ENCODE measurements around the gene ASB3.
A peak's percentile ranks its signal among the peaks of the same experiment; 100 is the strongest.
"Not testable (repeated sequence)": the region's sequence is repeated elsewhere in the genome, so short reads cannot be mapped to it uniquely, and the experiment has no call there.

ASB3 gene

DNA sequence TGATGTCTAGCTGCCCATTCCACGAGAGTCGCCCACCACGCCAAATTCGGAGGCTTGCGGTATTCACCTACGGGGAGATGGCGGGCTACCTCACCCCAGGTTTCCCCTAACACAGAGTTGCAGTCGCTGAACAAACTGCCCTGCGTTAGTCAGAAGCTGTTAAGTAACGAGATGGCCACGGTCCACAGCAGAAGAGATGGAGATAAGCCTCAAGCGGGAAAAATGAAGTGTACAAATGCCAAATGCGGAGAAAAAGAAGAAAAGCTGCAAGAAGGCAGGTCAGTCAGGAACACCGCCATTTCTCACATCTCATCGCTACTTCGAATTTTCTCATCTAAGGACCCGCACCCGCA lies 425 bp downstream of the ASB3 start:
- no peak for DNase-seq

DNA sequence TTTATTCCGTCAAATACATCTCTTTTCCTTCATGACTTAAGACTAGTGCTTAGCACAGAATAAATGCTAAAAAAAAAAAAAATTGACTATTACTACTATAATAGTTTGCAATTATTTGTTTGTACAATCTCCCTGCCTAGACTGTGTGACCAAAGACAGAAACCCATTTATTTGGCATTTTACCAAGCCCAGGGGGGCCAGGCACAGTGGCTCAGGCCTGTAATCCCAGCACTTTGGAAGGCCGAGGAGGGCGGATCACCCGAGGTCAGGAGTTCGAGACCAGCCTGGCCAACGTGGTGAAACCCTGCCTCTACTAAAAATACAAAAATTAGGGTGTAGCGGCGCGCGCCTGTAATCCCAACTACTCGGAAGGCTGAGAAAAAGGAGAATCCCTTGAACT lies 1.4 kb downstream of the ASB3 start:
- no peak for DNase-seq

DNA sequence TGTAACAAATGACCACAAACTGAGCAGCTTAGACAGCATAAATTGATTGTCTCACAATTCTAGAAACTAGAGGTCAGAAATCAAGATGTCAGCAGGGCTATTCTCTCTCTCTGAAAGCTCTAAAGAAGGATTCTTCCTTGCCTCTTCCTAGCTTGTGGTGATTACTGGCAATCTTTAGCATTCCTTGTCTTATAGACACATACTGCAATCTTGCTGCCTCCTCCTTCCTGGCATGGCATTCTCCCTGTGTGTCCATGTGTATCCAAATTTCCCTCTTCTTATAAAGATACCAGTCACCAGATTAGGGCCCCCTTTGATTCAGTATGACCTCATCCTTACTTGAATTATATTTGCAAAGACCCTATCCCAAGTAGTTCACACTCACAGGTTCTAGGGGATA lies 2.3 kb downstream of the ASB3 start:
- no peak for DNase-seq

DNA sequence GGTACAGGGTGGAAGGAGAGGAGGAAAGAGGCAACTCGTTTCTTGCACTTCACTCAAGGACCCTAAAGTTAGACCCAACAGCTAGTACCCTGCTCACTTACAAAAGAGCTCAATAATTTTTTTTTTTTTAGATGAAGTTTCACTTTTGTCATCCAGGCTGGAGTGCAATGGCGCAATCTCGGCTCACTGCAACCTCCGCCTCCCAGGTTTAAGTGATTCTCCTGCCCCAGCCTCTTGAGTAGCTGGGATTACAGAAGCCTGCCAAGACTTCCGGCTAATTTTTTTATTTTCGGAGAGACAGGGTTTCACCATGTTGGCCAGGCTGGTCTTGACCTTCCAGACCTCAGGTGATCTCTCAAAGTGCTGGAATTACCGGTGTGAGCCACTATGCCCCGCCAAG lies 4.1 kb downstream of the ASB3 start:
- no peak for DNase-seq

DNA sequence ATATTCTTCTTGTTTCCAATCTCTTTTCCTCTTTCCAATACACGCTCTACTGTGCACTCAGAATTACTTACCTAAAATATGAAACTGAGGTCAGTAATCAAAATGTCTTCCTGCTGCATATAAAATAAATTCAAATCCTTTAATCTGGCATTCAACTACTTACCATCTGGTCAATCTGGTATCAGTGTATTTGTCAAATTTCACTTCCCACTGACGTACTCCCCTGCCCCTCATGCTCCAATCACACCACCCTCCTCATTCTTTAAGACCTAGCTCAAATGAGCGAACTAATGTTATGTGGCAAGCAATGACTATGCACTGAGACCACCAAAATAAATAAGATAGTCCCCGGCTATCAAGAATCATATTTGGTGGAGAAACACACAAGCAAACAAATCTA lies 6.7 kb downstream of the ASB3 start:
- no peak for DNase-seq

DNA sequence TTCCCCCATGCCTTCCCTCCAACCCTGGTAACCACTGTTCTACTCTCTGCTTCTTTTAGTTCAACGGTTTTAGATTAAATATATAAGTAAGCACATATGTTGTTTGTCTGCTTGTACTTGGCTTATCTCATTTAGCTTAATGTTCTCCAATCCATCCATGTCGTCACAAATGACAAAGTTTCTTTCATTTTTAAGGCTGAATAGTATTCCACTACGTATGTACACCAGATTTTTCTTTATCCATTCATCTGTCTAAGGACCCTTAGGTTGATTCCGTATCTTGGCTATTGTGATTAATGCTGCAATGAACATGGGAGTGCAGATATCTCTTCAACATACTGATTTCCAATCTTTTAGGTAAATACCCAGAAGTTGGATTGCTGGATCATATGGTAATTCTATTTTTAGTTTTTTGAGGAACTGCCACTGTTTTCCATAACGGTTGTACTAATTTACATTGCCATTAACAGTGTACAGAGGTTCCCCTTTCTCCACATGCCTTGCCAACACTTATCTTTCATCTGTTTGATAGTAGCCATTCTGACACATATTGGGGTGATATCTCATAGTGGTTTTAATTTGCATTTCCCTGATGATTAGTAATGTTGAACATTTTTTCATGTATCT lies 8.1 kb downstream of the ASB3 start:
- no peak for DNase-seq

DNA sequence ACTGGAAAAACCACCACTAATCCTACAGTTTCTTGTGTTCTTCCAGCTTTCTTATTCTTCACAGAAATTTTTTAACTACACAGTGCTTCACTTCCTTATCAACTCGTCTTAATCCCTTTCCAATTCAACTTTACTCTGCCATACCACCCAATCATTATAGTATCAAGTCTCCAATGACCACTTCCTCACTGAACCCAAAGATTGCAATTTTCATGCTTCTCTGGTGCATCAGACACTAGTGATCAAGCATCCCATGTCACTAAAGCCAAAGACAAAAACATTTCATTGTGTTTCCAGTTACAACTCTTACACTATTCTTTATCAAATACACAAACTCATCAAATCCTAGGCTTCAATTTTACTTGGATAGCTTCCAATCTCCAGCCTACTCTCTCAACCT lies 9.6 kb downstream of the ASB3 start:
- no peak for DNase-seq

DNA sequence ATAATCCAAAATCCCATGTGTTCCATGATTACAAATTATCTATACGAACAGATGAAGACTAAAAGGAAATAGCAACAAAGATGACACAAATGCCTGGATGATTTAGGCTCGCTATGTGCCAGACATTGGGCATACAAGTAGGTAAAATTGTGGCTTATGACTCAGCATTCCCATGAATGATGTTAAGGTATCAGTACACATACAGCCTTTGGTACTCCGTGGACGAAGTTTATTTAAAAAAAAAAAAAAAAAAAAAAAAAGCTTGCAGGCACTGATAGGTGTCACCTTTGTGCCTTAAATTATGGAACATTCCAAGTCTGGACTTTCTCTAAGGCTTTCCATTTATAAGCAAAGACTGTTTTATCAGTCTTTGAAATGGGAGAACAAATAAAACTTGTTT lies 16.5 kb downstream of the ASB3 start:
- DNase-seq, result no peak

DNA sequence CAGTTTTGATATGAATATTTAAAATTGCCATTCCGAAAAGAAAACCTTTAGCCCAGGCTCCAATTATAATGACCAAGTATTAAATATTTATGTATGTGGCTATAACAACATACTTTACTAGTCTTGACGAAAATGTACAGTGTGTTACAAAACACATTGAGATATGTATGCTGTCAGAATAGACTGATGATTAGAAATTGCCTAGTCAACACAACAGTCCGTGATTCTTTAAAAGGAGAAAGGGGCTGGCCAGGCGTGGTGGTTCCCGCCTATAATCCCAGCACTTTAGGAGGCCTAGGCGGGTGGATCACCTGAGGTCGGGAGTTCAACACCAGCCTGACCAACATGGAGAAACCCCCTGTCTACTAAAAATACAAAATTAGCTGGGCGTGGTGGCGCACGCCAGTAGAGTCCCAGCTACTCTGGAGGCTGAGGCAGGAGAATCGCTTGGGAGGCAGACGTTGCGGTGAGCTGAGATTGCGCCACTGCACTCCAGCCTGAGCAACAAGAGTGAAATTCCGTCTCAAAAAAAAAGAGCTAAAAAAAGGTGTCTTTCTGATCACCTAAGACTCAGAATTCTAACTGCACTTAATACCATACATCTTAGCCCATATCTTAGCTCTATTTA lies 17.3 kb downstream of the ASB3 start:
- no peak for DNase-seq

DNA sequence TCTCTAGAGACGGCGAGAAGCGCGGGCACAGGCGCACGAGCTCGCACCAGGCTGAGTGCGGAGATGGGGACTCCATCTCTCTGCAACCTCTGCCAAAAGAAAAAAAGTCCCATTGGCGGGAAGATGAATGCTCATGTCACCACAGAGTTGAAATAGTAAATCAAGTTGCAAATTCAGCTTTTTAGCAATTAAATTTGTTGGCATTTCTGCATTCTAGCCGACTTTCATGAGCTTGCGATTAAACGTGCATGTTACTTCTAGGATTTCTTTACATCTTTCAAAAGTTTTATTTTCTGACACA lies 18.6 kb downstream of the ASB3 start:
- no peak for DNase-seq

DNA sequence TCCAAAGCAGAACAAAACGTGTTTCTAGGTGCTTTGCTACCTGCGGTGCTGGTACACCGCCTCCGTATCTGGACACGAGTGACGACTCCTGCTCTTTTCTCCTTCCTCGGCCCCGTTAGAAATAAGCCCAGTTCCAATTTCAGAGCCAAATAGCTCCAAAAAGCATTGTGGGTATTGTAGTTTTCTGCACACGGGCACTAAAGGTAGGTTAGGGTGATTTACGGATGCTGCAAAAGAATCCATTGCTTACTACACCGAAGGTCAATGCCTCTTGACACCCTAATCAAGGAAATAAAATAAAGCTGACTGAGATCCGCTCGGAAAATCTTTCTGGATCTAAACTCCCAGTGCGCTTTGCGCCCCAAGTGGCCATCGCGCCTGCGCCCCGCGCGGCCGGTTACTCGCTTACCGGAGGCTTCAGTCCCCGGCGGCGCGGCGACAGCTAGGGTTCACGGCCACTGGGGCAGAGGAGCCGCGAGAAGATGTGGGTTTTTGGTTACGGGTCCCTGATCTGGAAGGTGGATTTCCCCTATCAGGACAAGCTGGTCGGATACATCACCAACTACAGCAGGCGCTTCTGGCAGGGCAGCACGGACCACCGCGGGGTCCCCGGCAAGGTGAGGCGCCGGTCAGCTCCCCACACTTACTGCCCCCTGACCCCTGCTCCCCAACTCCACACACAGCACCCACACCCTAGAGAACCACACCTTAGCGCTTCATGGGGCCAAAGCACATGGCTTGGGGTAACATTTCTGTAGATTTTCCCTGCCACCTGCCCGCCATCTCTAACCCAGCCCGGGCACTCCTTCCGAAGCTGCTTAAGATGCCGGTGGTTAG lies 19.1 kb downstream of the ASB3 start, which contains the start of gene CHAC2:
CHAC2 (plus strand) TSS at position 400 of the 837 bp plus-strand sequence; CDS start at position 483, 83 bp downstream.
- peak; percentile 62 for DNase-seq

DNA sequence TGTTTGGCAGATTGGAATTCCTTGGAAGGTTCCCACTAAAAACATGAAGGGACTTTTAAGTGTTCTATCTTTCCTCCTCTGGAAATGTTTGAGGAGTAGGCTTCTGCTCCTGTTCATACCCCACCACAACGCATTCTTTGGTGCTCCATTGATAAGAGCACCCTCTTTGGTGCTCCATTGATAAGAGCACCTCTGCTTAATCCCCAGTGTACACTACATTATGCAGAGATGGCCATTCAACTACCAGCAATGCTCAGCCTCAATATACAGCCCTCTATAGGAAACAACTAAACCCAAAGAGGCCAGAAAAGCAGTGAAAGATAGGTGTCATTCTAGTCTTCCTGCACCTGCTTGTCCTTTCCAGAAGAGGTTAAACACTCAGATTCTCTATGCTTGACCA lies 21.0 kb downstream of the ASB3 start:
- DNase-seq, result no peak

DNA sequence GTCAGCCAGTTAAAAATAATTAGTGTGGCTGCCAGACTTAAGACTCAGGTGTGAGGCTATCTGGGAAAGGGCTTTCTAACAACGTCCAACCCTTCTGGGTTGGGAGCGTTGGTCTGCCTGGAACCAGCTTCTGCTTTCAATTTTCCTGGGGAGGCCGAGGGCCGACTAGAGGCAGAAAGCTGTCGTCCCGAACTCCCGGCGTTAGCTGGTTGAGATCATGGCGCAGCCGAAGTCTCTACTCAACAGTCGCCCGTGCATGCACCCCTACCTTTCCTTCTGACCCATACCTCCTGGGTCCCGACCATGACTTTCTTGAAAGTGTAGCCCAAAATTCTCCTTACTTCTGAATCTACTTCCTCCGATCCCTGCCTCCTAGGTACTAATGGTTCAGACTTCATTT lies 29.5 kb downstream of the ASB3 start:
- DNase-seq, result not testable (repeated sequence)

DNA sequence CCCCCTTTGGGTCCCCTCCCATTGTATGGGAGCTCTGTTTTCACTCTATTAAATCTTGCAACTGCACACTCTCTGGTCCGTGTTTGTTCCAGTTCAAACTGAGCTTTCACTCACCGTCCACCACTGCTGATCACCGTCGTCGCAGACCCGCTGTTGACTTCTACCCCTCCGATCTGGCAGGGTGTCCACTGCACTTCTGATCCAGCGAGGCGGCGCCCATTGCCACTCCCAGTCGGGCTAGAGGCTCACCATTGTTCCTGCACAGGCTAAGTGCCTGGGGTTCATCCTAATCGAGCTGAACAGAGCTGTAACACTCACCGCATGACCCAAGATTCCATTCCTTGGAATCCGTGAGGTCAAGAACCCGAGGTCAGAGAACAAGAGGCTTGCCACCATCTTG lies 30.1 kb downstream of the ASB3 start:
- no peak for DNase-seq

DNA sequence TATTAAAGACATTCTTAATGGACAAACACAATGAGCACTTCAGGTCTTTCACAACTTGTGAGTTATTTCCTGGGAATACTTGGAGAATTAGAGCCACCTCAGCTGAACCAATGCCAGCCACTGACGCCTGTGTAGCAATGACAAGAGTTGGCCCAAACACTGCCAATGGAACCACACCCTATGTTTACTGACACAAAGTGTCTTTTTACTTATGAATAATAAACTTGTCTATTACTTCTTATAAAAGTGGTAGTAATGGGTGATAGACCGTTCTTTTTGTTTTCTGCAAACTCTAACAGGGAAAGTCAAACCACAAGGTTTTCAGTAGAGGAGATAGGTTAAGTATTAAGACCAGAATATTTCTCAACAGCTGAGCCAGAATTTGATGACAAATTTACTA lies 31.6 kb downstream of the ASB3 start:
- DNase-seq, result no peak

DNA sequence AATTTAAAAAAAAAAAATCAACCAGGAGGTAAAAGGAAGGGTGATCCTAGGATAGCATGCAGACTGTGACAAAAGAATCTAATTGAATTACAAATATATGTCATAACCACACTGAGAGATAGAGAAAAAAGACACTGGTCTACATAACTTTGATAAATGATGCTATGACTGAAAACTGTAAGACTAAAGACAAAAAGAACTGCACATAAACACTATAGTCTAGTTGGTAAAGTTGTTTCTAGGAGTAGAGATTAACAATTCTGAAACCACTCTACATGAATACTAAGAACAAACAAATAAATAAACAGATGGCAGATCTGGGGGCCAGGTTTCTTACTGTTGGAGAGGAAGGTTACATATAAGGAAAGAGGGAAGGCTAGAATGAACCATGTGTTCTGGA lies 33.7 kb downstream of the ASB3 start:
- no peak for DNase-seq

DNA sequence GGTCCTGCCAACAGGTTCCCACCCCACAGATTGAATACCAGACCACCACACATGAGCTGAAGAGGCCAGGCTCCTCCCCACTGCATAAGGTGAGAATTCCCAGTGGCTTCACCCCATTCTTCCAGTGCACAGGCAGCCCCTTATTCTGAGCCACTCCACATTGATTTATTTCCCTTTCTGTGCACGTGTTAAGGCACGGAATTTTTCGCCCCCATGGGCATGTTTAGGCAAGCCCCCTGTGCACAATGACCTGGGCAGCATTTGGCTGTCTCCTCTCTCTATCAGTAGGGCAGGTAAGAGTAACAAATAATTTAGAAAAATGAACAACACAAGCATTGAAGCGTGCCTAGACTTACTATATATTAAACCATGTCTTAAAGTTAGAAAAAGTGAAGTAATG lies 34.4 kb downstream of the ASB3 start:
- DNase-seq, result no peak

DNA sequence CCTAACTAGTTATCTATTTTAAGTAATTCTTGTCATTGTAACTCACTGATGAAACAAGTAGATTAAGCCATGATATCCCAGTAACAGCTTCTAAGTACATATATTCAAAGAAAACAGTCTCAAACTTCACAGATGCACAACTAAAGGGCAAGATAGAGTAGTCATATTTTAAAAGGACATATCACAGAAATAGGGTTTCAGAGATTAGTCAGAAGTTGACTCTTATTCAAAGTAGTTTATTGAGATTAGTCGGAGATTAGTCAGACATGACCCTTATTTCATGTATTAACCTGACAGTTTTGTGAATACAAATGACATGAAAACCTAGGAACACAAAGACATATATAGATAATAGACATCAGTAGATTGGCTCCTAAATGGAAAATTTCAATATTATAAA lies 35.0 kb downstream of the ASB3 start:
- no peak for DNase-seq

DNA sequence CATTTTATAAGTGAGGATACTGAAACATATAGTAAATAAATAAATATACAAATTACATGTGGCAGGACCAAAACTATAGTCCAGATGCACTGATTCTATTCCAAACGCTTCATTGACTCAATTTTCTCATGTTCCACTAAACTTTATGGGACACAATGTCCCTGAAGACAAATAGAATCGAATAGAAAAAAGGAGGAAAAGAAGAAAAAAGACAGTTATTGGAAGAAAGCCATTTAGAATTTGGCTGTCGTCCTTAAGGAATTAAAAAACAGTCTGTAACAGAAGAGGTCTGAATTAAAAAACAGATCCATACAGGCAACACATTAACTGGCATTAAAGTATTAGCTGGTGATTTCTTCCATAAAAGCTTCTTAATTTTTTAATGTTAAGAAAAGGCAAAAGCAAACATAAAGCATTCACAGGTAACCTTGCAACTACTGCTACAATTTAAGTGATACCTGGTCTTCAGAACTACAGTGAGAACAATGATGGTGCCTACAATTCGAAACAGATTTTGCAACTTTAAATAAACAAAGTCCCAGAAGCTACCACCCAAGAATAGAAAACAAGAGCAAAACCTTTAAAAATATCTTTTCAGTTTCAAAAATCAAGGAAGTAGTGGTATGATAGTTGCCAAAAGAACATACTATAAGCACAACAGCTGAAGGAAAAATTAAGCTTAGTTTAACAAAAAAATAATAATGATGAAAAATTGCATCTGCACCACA lies 36.5 kb downstream of the ASB3 start:
- no peak for DNase-seq

DNA sequence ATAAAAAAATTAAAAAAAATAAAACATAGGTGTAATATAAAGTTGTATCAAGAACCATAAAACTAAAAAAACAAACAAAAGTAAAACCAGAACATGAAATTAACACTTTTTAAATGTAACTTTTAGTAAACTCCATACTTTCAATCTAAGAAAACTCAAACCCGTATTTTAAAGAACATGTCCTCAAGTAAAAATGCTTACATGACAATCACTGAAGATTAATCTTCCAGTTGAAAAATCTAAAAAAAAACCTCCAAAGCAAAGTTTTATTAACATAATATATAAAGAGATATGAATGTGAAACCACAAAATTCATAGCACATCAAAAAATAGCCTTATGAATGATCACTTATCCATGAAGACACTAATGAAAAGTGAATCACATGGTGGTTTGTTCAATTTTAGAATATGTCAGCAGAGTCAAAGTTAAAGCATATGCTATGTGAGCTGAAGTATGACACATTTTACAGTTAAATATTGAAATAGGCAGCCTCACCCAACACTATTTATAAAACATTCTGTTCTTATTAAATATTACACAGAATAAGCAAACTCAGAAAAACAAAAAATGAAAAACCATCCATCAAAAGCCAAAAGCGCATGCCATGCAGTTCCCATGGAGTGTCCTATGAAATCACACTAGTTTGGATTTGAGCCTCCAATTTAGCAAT lies 42.2 kb downstream of the ASB3 start:
- DNase-seq, result no peak

DNA sequence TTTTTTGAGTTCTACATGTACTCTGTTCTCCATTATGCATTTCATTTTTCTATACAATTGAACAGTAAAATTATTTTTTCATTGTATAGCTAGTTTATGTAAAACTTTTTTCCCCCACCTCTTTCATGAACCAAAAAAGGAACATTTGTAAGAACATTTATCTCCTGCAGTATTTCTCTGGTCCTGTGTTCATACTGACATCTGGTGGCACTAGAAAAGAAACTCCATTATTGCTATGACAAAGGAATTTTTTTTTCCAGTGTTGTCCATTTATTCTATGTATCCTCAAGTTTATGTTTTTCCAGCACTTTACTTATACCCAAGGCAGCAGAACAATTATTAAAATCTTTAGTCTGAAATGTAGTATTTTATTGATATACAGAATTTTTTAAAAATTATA lies 46.6 kb downstream of the ASB3 start:
- DNase-seq, result no peak

DNA sequence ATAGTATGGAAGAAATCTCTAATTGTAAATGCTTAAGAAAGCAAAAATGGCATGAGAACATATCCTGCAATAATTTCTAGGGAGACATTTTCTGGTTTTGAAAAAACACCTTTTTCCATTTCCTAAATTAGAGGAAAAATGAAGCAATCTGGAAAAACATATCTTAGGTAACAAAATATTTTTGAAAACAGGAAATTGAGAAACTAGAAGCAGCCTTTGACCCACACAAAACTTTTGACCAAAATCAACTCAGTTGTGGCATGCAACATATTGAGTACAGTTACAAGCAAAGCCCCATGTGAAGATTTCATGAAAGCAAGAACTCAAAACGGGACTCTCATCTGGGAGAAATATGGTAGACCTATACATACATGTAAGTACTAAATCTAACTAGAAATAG lies 47.7 kb downstream of the ASB3 start:
- no peak for DNase-seq

DNA sequence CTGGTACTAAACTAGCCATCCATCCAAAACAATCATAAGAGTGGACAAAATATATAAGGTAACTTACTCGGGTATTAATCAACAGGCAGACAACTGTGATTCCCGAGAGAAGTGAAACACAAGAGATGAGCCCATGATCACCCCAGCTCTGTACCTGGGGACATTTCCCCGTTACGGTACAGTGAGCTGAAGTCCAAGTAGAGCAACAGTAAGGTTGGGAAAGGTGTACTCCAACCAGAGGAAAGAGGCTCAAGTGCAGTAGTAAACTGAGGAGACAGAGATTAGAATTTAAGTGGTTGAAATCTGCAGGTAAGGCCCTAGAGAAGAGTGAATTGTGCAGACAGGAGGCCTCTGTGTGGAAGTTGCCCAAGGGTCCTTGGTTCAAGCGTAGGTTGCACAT lies 49.7 kb downstream of the ASB3 start:
- no peak for DNase-seq
